Measurements from ENCODE around the gene MTMR2.

Gene MTMR2

GRCh38 chr11:95925011-95925410, 1.1 kb upstream of the MTMR2 start:
- peak overlapping the region; percentile 95 for H3K9ac ChIP-seq (ENCODE audit: low read depth, low read length)

GRCh38 chr11:95924414-95924760, 480 bp upstream of the MTMR2 start:
- Histone ChIP-seq H3K9ac (ENCODE audit: low read depth, low read length) (peak overlapping the region; percentile 95), H3K36me3 (ENCODE audit: insufficient read depth, low read length) (no peaks in the 10 kb centered on the region), H3K4me1 (ENCODE audit: insufficient read depth, low read length) (peaks cover 13% of the 10 kb centered on the region; the same call in 1 of the 2 replicates), H3K9me3 (ENCODE audit: control insufficient read depth, insufficient read depth, low read length) (no peaks in the 10 kb centered on the region)

More at GRCh38 chr11:95925011-95925410, 1.1 kb upstream of the MTMR2 start:
- Histone ChIP-seq H3K9me3 (ENCODE audit: control insufficient read depth, insufficient read depth, low read length) (no peaks in the 10 kb centered on the region), H3K36me3 (ENCODE audit: insufficient read depth, low read length) (no peaks in the 10 kb centered on the region), H3K4me1 (ENCODE audit: insufficient read depth, low read length) (peaks cover 13% of the 10 kb centered on the region; the same call in 1 of the 2 replicates)

- H3K9me3 ChIP-seq (ENCODE audit: control insufficient read depth, insufficient read depth, low read length) = no peaks in the 10 kb centered on the region
- peaks cover 13% of the 10 kb centered on the region; the same call in 1 of the 2 replicates for H3K4me1 ChIP-seq (ENCODE audit: insufficient read depth, low read length)
- H3K9ac ChIP-seq (ENCODE audit: low read depth, low read length) = peak overlapping the region; percentile 95
- H3K36me3 ChIP-seq (ENCODE audit: insufficient read depth, low read length) = no peaks in the 10 kb centered on the region
Measured at GRCh38 chr11:95923439-95923727, 524 bp downstream of the MTMR2 start.

GRCh38 chr11:95922536-95923438, 1.1 kb downstream of the MTMR2 start:
- Histone ChIP-seq H3K36me3 (ENCODE audit: insufficient read depth, low read length) (no peaks in the 10 kb centered on the region), H3K9me3 (ENCODE audit: control insufficient read depth, insufficient read depth, low read length) (no peaks in the 10 kb centered on the region), H3K4me1 (ENCODE audit: insufficient read depth, low read length) (peaks cover 13% of the 10 kb centered on the region; the same call in 1 of the 2 replicates), H3K9ac (ENCODE audit: low read depth, low read length) (peak overlapping the region; percentile 95)

- Histone ChIP-seq H3K36me3 (ENCODE audit: insufficient read depth, low read length) (no peaks in the 10 kb centered on the region), H3K4me1 (ENCODE audit: insufficient read depth, low read length) (peaks cover 13% of the 10 kb centered on the region; the same call in 1 of the 2 replicates), H3K9ac (ENCODE audit: low read depth, low read length) (no peak overlapping the region), H3K9me3 (ENCODE audit: control insufficient read depth, insufficient read depth, low read length) (no peaks in the 10 kb centered on the region)
Measured at GRCh38 chr11:95922099-95922498, 1.8 kb downstream of the MTMR2 start.

- Histone ChIP-seq H3K4me1 (ENCODE audit: insufficient read depth, low read length) (peaks cover 13% of the 10 kb centered on the region; the same call in 1 of the 2 replicates), H3K9me3 (ENCODE audit: control insufficient read depth, insufficient read depth, low read length) (no peaks in the 10 kb centered on the region), H3K36me3 (ENCODE audit: insufficient read depth, low read length) (no peaks in the 10 kb centered on the region), H3K9ac (ENCODE audit: low read depth, low read length) (no peak overlapping the region)
Measured at GRCh38 chr11:95920460-95921105, 3.3 kb downstream of the MTMR2 start.

GRCh38 chr11:95919514-95919913, 4.4 kb downstream of the MTMR2 start:
- no peaks in the 10 kb centered on the region for H3K36me3 ChIP-seq (ENCODE audit: insufficient read depth, low read length)
- no peak overlapping the region for H3K9ac ChIP-seq (ENCODE audit: low read depth, low read length)
- H3K4me1 ChIP-seq (ENCODE audit: insufficient read depth, low read length) = peaks cover 8% of the 10 kb centered on the region; the same call in 1 of the 2 replicates
- H3K9me3 ChIP-seq (ENCODE audit: control insufficient read depth, insufficient read depth, low read length) = no peaks in the 10 kb centered on the region

GRCh38 chr11:95918720-95919119, 5.2 kb downstream of the MTMR2 start:
- Histone ChIP-seq H3K9ac (ENCODE audit: low read depth, low read length) (no peak overlapping the region), H3K36me3 (ENCODE audit: insufficient read depth, low read length) (no peaks in the 10 kb centered on the region), H3K4me1 (ENCODE audit: insufficient read depth, low read length) (peaks cover 8% of the 10 kb centered on the region; the same call in 1 of the 2 replicates), H3K9me3 (ENCODE audit: control insufficient read depth, insufficient read depth, low read length) (no peaks in the 10 kb centered on the region)

GRCh38 chr11:95918056-95918455, 5.9 kb downstream of the MTMR2 start:
- H3K9me3 ChIP-seq (ENCODE audit: control insufficient read depth, insufficient read depth, low read length) = no peaks in the 10 kb centered on the region
- peaks cover 8% of the 10 kb centered on the region; the same call in 1 of the 2 replicates for H3K4me1 ChIP-seq (ENCODE audit: insufficient read depth, low read length)
- no peak overlapping the region for H3K9ac ChIP-seq (ENCODE audit: low read depth, low read length)
- no peaks in the 10 kb centered on the region for H3K36me3 ChIP-seq (ENCODE audit: insufficient read depth, low read length)

- no peak overlapping the region for H3K9ac ChIP-seq (ENCODE audit: low read depth, low read length)
- H3K9me3 ChIP-seq (ENCODE audit: control insufficient read depth, insufficient read depth, low read length) = no peaks in the 10 kb centered on the region
- no peaks in the 10 kb centered on the region for H3K36me3 ChIP-seq (ENCODE audit: insufficient read depth, low read length)
- peaks cover 4% of the 10 kb centered on the region; the same call in 1 of the 2 replicates for H3K4me1 ChIP-seq (ENCODE audit: insufficient read depth, low read length)
Measured at GRCh38 chr11:95917193-95918036, 6.5 kb downstream of the MTMR2 start.

- no peaks in the 10 kb centered on the region for H3K36me3 ChIP-seq (ENCODE audit: insufficient read depth, low read length)
- H3K4me1 ChIP-seq (ENCODE audit: insufficient read depth, low read length) = no peaks in the 10 kb centered on the region
Measured at GRCh38 chr11:95916049-95916448, 7.9 kb downstream of the MTMR2 start.

GRCh38 chr11:95915051-95915450, 8.9 kb downstream of the MTMR2 start:
- Histone ChIP-seq H3K4me1 (ENCODE audit: insufficient read depth, low read length) (no peaks in the 10 kb centered on the region), H3K9ac (ENCODE audit: low read depth, low read length) (no peak overlapping the region), H3K9me3 (ENCODE audit: control insufficient read depth, insufficient read depth, low read length) (no peaks in the 10 kb centered on the region), H3K36me3 (ENCODE audit: insufficient read depth, low read length) (no peaks in the 10 kb centered on the region)

More at GRCh38 chr11:95916049-95916448, 7.9 kb downstream of the MTMR2 start:
- no peak overlapping the region for H3K9ac ChIP-seq (ENCODE audit: low read depth, low read length)
- no peaks in the 10 kb centered on the region for H3K9me3 ChIP-seq (ENCODE audit: control insufficient read depth, insufficient read depth, low read length)

- Histone ChIP-seq H3K9ac (ENCODE audit: low read depth, low read length) (no peak overlapping the region), H3K36me3 (ENCODE audit: insufficient read depth, low read length) (no peaks in the 10 kb centered on the region), H3K4me1 (ENCODE audit: insufficient read depth, low read length) (no peaks in the 10 kb centered on the region), H3K9me3 (ENCODE audit: control insufficient read depth, insufficient read depth, low read length) (no peaks in the 10 kb centered on the region)
Measured at GRCh38 chr11:95913830-95914615, 9.9 kb downstream of the MTMR2 start.

Measured in ES-I3 (cell line).